Measurements from ENCODE around the gene MED9. TPM values are rescaled to one million over a fixed set of nuclear protein-coding genes. Genes with fewer than 3 reads are reported as not detected.

MED9 gene
- total RNA-seq, 3 donors from 2014 or later (not counting 1 experiment from before 2014, with no cell fraction given): 19.8 to 23.5 (median 22.3) TPM

- H3K9me3 Mint-ChIP-seq: no peaks in the 10 kb centered on the region
Measured at GRCh38 chr17:17433000-17433703, 43.6 kb upstream of the MED9 start.

DNA sequence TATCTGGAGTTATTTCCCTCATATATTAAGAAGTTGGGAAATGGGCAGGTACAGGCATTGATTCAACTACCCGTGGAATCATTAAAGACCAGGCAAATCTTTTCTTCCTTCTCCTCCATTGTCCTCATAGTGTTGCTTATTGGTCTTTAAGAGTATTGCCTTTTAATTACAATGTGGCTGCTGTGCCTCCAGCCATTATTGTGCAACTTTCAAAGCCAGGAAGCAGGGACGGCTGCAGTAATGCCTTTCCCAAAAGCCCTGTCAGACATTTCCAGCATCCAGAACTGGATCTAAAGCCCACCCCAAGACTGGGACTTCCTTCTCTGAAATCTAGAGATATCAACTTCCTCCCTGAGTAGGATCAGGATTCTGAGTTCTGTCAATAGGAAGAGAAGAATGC is 42.3 kb upstream of the MED9 start:
- H3K27me3 ChIP-seq (ENCODE audit: control insufficient read depth, insufficient read depth, low read length): no peaks in the 10 kb centered on the region
- no peaks in the 10 kb centered on the region for H3K9me3 Mint-ChIP-seq
- ATAC-seq: no peak

More at GRCh38 chr17:17433000-17433703, 43.6 kb upstream of the MED9 start:
- no peaks in the 10 kb centered on the region for H3K27me3 ChIP-seq (ENCODE audit: control insufficient read depth, insufficient read depth, low read length)
- peak in 1 of 3 donors; percentile 54 for ATAC-seq
- Mint-ChIP-seq H3K4me3 (no peak overlapping the region), H3K27me3 (ENCODE audit: low read depth in 2 of 2) (peaks cover 5 to 24% of the 10 kb centered on the region in 2 donors), H3K36me3 (no peaks in the 10 kb centered on the region), H3K27ac (no peak overlapping the region), H3K4me1 (no peaks in the 10 kb centered on the region)
- intact Hi-C loops (cut with micrococcal nuclease): no loop called here
- H3K4me1 ChIP-seq (ENCODE audit: control insufficient read depth, insufficient read depth, low read length): no peaks in the 10 kb centered on the region
- 75% methylated on average over 6 of the region's 6 CpGs for WGBS (ENCODE audit: insufficient coverage)
- no peak overlapping the region for H3K4me3 ChIP-seq (ENCODE audit: low read length)
- no peak overlapping the region for H3K27ac ChIP-seq (ENCODE audit: low read length)
- no peaks in the 10 kb centered on the region for H3K36me3 ChIP-seq (ENCODE audit: control insufficient read depth, insufficient read depth, low read length)
- H3K9me3 ChIP-seq (ENCODE audit: control insufficient read depth, insufficient read depth, low read length): no peaks in the 10 kb centered on the region
- DNase-seq: no peak
- TF ChIP-seq, protein P1, sequence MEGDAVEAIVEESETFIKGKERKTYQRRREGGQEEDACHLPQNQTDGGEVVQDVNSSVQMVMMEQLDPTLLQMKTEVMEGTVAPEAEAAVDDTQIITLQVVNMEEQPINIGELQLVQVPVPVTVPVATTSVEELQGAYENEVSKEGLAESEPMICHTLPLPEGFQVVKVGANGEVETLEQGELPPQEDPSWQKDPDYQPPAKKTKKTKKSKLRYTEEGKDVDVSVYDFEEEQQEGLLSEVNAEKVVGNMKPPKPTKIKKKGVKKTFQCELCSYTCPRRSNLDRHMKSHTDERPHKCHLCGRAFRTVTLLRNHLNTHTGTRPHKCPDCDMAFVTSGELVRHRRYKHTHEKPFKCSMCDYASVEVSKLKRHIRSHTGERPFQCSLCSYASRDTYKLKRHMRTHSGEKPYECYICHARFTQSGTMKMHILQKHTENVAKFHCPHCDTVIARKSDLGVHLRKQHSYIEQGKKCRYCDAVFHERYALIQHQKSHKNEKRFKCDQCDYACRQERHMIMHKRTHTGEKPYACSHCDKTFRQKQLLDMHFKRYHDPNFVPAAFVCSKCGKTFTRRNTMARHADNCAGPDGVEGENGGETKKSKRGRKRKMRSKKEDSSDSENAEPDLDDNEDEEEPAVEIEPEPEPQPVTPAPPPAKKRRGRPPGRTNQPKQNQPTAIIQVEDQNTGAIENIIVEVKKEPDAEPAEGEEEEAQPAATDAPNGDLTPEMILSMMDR (IDR thresholded peaks at IDR 0.05): no peak

GRCh38 chr17:17435323-17435722 is 41.5 kb upstream of the MED9 start:
- H3K27ac Mint-ChIP-seq: no peak overlapping the region

More for the DNA sequence above, 42.3 kb upstream of the MED9 start:
- H3K9me3 ChIP-seq (ENCODE audit: control insufficient read depth, insufficient read depth, low read length): no peaks in the 10 kb centered on the region
- intact Hi-C loops (cut with micrococcal nuclease): no loop called here
- TF ChIP-seq, protein P1 (IDR thresholded peaks at IDR 0.05): no peak
- no peaks in the 10 kb centered on the region for H3K36me3 Mint-ChIP-seq
- no peaks in the 10 kb centered on the region for H3K36me3 ChIP-seq (ENCODE audit: control insufficient read depth, insufficient read depth, low read length)
- H3K4me1 ChIP-seq (ENCODE audit: control insufficient read depth, insufficient read depth, low read length): no peaks in the 10 kb centered on the region
- no peak overlapping the region for H3K4me3 Mint-ChIP-seq
- no peak overlapping the region for H3K4me3 ChIP-seq (ENCODE audit: low read length)
- H3K4me1 Mint-ChIP-seq: no peaks in the 10 kb centered on the region
- H3K27ac Mint-ChIP-seq: no peak overlapping the region
- 100% methylated on average over 1 of the region's 2 CpGs for WGBS (ENCODE audit: insufficient coverage)
- DNase-seq: no peak
- H3K27me3 Mint-ChIP-seq (ENCODE audit: low read depth in 2 of 2): peaks cover 3 to 16% of the 10 kb centered on the region in 2 donors
- H3K27ac ChIP-seq (ENCODE audit: low read length): no peak overlapping the region

More at GRCh38 chr17:17435323-17435722, 41.5 kb upstream of the MED9 start:
- no peaks in the 10 kb centered on the region for H3K9me3 ChIP-seq (ENCODE audit: control insufficient read depth, insufficient read depth, low read length)
- peaks cover 0 to 5% of the 10 kb centered on the region in 2 donors for H3K4me1 Mint-ChIP-seq
- no peak overlapping the region for H3K4me3 ChIP-seq (ENCODE audit: low read length)
- no peaks in the 10 kb centered on the region for H3K9me3 Mint-ChIP-seq
- H3K36me3 Mint-ChIP-seq: no peaks in the 10 kb centered on the region
- no peaks in the 10 kb centered on the region for H3K27me3 ChIP-seq (ENCODE audit: control insufficient read depth, insufficient read depth, low read length)
- TF ChIP-seq, protein P1 (IDR thresholded peaks at IDR 0.05): no peak
- H3K27ac ChIP-seq (ENCODE audit: low read length): no peak overlapping the region
- H3K4me3 Mint-ChIP-seq: no peak overlapping the region
- DNase-seq: no peak
- 84% methylated on average over 4 of the region's 4 CpGs for WGBS (ENCODE audit: insufficient coverage)
- H3K36me3 ChIP-seq (ENCODE audit: control insufficient read depth, insufficient read depth, low read length): no peaks in the 10 kb centered on the region
- ATAC-seq: no peak
- H3K4me1 ChIP-seq (ENCODE audit: control insufficient read depth, insufficient read depth, low read length): peaks cover 3% of the 10 kb centered on the region
- H3K27me3 Mint-ChIP-seq (ENCODE audit: low read depth in 2 of 2): peaks cover 3 to 7% of the 10 kb centered on the region in 2 donors
- intact Hi-C loops (cut with micrococcal nuclease): no loop called here
